HEK293 (cell line): Measurements from ENCODE around the gene AATK.

ENCODE experiments used
- CTCF ChIP-seq: fragments of 450-650 bp; formaldehyde crosslinking; IDR thresholded peaks from 2 replicates; pipeline ENCODE4 v1.5.1; 2016; ENCODE audit warnings: missing biosample characterization, missing genetic modification characterization
- HOXD13 ChIP-seq: sonication (generic); formaldehyde crosslinking; IDR thresholded peaks from 2 replicates; pipeline ENCODE4 v1.8.0; 2022; ENCODE audit warnings: missing genetic modification reagents, borderline replicate concordance
- PATZ1 ChIP-seq: fragments of 450-650 bp; formaldehyde crosslinking; IDR thresholded peaks from 2 replicates; pipeline ENCODE4 v1.5.1; 2016; ENCODE audit warnings: missing biosample characterization, missing genetic modification characterization
- PBX3 ChIP-seq: sonication (generic); formaldehyde crosslinking; IDR thresholded peaks from 2 replicates; pipeline ENCODE4 v1.8.1; 2022; ENCODE audit warnings: mild to moderate bottlenecking, moderate library complexity, missing genetic modification reagents
- RBAK ChIP-seq: fragments of 450-650 bp; formaldehyde crosslinking; IDR thresholded peaks from 2 replicates; pipeline ENCODE4 v1.5.1; 2016; ENCODE audit warnings: missing biosample characterization, missing genetic modification characterization
- TCF7L2 ChIP-seq: IDR thresholded peaks from 2 replicates; pipeline ENCODE4 v1.6.1; 2011; ENCODE audit warnings: low read depth, mild to moderate bottlenecking, inconsistent platforms, low read length, moderate library complexity, borderline replicate concordance
- ZNF184 ChIP-seq: fragments of 450-650 bp; IDR thresholded peaks from 2 replicates; pipeline ENCODE4 v1.5.1; 2018; ENCODE audit warnings: missing biosample characterization, mild to moderate bottlenecking, missing genetic modification characterization
- ZNF26 ChIP-seq: fragments of 450-650 bp; formaldehyde crosslinking; IDR thresholded peaks from 2 replicates; pipeline ENCODE4 v1.5.1; 2016; ENCODE audit warnings: missing biosample characterization, missing genetic modification characterization
- ZNF354C ChIP-seq: fragments of 450-650 bp; formaldehyde crosslinking; IDR thresholded peaks from 2 replicates; pipeline ENCODE4 v1.5.1; 2016; ENCODE audit warnings: missing biosample characterization, missing genetic modification characterization, low read depth, borderline replicate concordance
- ZNF664 ChIP-seq: fragments of 450-650 bp; formaldehyde crosslinking; IDR thresholded peaks from 2 replicates; pipeline ENCODE4 v1.5.1; 2016; ENCODE audit warnings: missing biosample characterization, missing genetic modification characterization

DNA sequence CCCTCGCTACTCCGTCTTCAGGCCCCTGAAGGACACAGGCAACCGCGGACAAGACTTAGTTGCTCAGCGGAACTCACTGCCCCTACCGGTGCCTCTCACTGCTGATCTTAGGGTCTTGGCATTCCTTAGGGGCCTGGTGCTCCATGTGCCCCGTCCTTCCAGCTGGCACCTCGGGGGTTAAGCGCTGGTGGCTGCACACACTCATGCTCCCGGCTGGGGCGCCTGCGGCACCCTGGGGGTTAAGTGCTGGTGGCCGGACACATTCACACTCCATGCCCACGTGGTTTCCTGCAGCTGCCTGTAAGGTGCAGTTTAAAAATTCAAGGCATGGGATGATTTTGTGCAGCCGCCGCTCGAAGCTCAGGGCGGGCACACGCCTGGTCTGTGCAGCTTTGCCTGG is 86.0 kb downstream of the AATK start:
- no peak for TF ChIP-seq TCF7L2
- TF ChIP-seq RBAK = no peak
- no peak for TF ChIP-seq ZNF26 (tag by site-specific recombination)
- TF ChIP-seq CTCF (tag by site-specific recombination) = no peak
- TF ChIP-seq ZNF184 = no peak
- no peak for TF ChIP-seq PATZ1
- no peak for TF ChIP-seq ZNF354C (tag by site-specific recombination)
- no peak for TF ChIP-seq PBX3 (CRISPR knock-in tag)
- TF ChIP-seq ZNF664 (tag by site-specific recombination) = no peak
- TF ChIP-seq HOXD13 (CRISPR knock-in tag) = no peak
